Endothelial cell (in vitro differentiated cells): Measurements from ENCODE around the gene SLC15A5. TPM values are rescaled to one million over a fixed set of nuclear protein-coding genes. Genes with fewer than 3 reads are reported as not detected.

ENCODE experiments used
- DNase-seq: peaks from one replicate; pipeline ENCODE4 v3.0.0; 2021; ENCODE audit warnings: low spot score
- H3K27ac Mint-ChIP-seq: one replicate; pipeline ENCODE4 v1.8.0; 2021; ENCODE audit warnings: mixed read lengths, inconsistent platforms; ENCODE audit not compliant: unreplicated experiment
- H3K27me3 Mint-ChIP-seq: one replicate; pipeline ENCODE4 v1.8.0; 2021; ENCODE audit warnings: mild to moderate bottlenecking, moderate library complexity, mixed read lengths, inconsistent platforms; ENCODE audit not compliant: unreplicated experiment
- H3K36me3 Mint-ChIP-seq: one replicate; pipeline ENCODE4 v1.8.0; 2021; ENCODE audit warnings: mild to moderate bottlenecking, low read depth, mixed read lengths, inconsistent platforms; ENCODE audit not compliant: unreplicated experiment
- H3K4me1 Mint-ChIP-seq: one replicate; pipeline ENCODE4 v1.8.0; 2021; ENCODE audit warnings: mild to moderate bottlenecking, mixed read lengths, inconsistent platforms; ENCODE audit not compliant: unreplicated experiment
- H3K4me3 Mint-ChIP-seq: one replicate; pipeline ENCODE4 v1.8.0; 2021; ENCODE audit warnings: mild to moderate bottlenecking, mixed read lengths, inconsistent platforms; ENCODE audit not compliant: unreplicated experiment
- H3K9me3 Mint-ChIP-seq: one replicate; pipeline ENCODE4 v1.8.0; 2021; ENCODE audit warnings: mixed read lengths, inconsistent platforms; ENCODE audit not compliant: unreplicated experiment
- CTCF ChIP-seq: fragments of 200-600 bp; sonication (generic); IDR thresholded peaks from one replicate; pipeline ENCODE4 v1.5.0; 2021; ENCODE audit warnings: antibody characterized with exemption; ENCODE audit not compliant: unreplicated experiment
- total RNA-seq: library from RNA; stranded (reverse); fragmentation: NEBNext Ultra II Directional; extraction: Animal tissue kit (Norgen Biotek cat#: 25700); gene quantifications from one replicate; pipeline ENCODE4 v1.2.1, GENCODE V29; 2021; ENCODE audit not compliant: unreplicated experiment

SLC15A5 gene
- total RNA-seq, 1 donor from 2014 or later, result not detected

GRCh38 chr12:16198884-16199283, 78.6 kb downstream of the SLC15A5 start:
- Mint-ChIP-seq H3K27me3 (peaks cover 2% of the 10 kb centered on the region), H3K4me3 (no peak overlapping the region), H3K36me3 (no peaks in the 10 kb centered on the region), H3K9me3 (no peaks in the 10 kb centered on the region), H3K27ac (no peak overlapping the region), H3K4me1 (no peaks in the 10 kb centered on the region)
- no peak for DNase-seq
- no peak for TF ChIP-seq CTCF

GRCh38 chr12:16197600-16197999, 79.9 kb downstream of the SLC15A5 start:
- TF ChIP-seq CTCF, result no peak
- no peak overlapping the region for H3K27ac Mint-ChIP-seq
- no peaks in the 10 kb centered on the region for H3K9me3 Mint-ChIP-seq
- no peak for DNase-seq
- H3K27me3 Mint-ChIP-seq, result peaks cover 2% of the 10 kb centered on the region
- H3K4me1 Mint-ChIP-seq, result no peaks in the 10 kb centered on the region
- H3K4me3 Mint-ChIP-seq, result no peak overlapping the region
- H3K36me3 Mint-ChIP-seq, result no peaks in the 10 kb centered on the region

GRCh38 chr12:16189849-16190248, 87.6 kb downstream of the SLC15A5 start:
- no peaks in the 10 kb centered on the region for H3K9me3 Mint-ChIP-seq
- no peaks in the 10 kb centered on the region for H3K4me1 Mint-ChIP-seq
- H3K4me3 Mint-ChIP-seq, result no peak overlapping the region
- H3K36me3 Mint-ChIP-seq, result no peaks in the 10 kb centered on the region
- DNase-seq, result no peak
- H3K27ac Mint-ChIP-seq, result no peak overlapping the region
- no peak for TF ChIP-seq CTCF
- H3K27me3 Mint-ChIP-seq, result no peaks in the 10 kb centered on the region

GRCh38 chr12:16187660-16188059, 89.8 kb downstream of the SLC15A5 start:
- H3K27me3 Mint-ChIP-seq, result no peaks in the 10 kb centered on the region
- no peak overlapping the region for H3K27ac Mint-ChIP-seq
- DNase-seq, result no peak
- H3K9me3 Mint-ChIP-seq, result no peaks in the 10 kb centered on the region
- no peaks in the 10 kb centered on the region for H3K4me1 Mint-ChIP-seq
- TF ChIP-seq CTCF, result no peak
- H3K36me3 Mint-ChIP-seq, result no peaks in the 10 kb centered on the region
- H3K4me3 Mint-ChIP-seq, result no peak overlapping the region

GRCh38 chr12:16184681-16185080, 92.8 kb downstream of the SLC15A5 start:
- DNase-seq, result no peak
- H3K36me3 Mint-ChIP-seq, result no peaks in the 10 kb centered on the region
- no peak for TF ChIP-seq CTCF
- H3K27me3 Mint-ChIP-seq, result no peaks in the 10 kb centered on the region
- H3K27ac Mint-ChIP-seq, result no peak overlapping the region
- H3K4me1 Mint-ChIP-seq, result no peaks in the 10 kb centered on the region
- H3K4me3 Mint-ChIP-seq, result no peak overlapping the region
- no peaks in the 10 kb centered on the region for H3K9me3 Mint-ChIP-seq
